ENCODE data around the gene PURB. TPM values are rescaled to one million over a fixed set of nuclear protein-coding genes. Genes with fewer than 3 reads are reported as not detected.
"Not testable (repeated sequence)": the region's sequence is repeated elsewhere in the genome, so short reads cannot be mapped to it uniquely, and the experiment has no call there.

Gene PURB
- total RNA-seq, 2 experiments from 2014 or later, result 17.0 to 17.4 TPM

DNA sequence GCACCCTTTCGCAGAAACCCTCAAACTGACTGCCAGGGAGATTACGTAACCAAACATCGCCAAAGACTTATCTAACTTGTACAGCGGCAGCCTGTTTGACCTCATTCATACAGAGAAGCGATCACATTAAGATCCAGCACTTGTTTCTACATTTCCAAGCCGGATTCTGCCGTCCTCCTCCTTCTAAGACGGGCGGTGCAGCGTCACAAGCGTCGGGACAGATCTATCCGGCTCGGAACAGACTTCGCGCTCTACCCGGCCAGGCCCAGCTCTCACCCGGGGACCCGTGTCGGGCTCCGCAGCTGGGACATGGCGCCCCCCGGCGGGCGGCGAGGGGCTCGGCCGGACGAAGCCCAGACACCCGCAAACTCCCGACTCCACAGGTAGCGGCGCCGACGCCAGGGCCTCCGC, 37.8 kb downstream of the PURB start:
- Histone ChIP-seq H3K9me3 (ENCODE audit: control insufficient read depth in 1 of 2, insufficient read depth in 1 of 2, low read length in 2 of 2) (no peaks in the 10 kb centered on the region), H3K27ac (ENCODE audit: low read depth in 1 of 2, low read length in 2 of 2) (peak overlapping the region; percentile 91 to 99), H3K4me3 (ENCODE audit: low read length) (peak overlapping the region; percentile 71), H3K4me1 (ENCODE audit: insufficient read depth, low read length) (peaks cover 17% of the 10 kb centered on the region), H3K36me3 (ENCODE audit: insufficient read depth, low read length) (peaks cover 2% of the 10 kb centered on the region), H3K27me3 (ENCODE audit: control insufficient read depth in 1 of 2, insufficient read depth in 2 of 2, low read length in 2 of 2) (no peaks in the 10 kb centered on the region)
- ChIA-PET POLR2A (interaction anchor here (0.6 to 5.6 kb wide), 31 partner anchors 9 to 590 kb away, joined by 3 to 87 read pairs (median 8); partner anchors contain the start of genes CCM2, DDX56, NUDCD3 and OGDH), CTCF (interaction anchor here (0.7 to 3.8 kb wide), 14 partner anchors 10 to 289 kb away, joined by 3 to 26 read pairs (median 3); partner anchors contain the start of genes PURB and TBRG4)
- intact Hi-C loops (cut with DNase I, micrococcal nuclease), result loop anchor here (1.0 to 10.0 kb wide), 11 partner anchors 35 to 363 kb away; partner anchors contain the start of genes CCM2 (in 1 of the 2), OGDH (in 1 of the 2), PPIA (in 1 of the 2) and TBRG4 (in 1 of the 2)
- TF ChIP-seq CTCF (IDR thresholded peaks at IDR 0.05), result peak; percentile 68
- peaks cover 4% of the 10 kb centered on the region for H3K27me3 Mint-ChIP-seq
- peaks cover 43% of the 10 kb centered on the region for H3K4me1 Mint-ChIP-seq (ENCODE audit: low read depth)
- no peaks in the 10 kb centered on the region for H3K9me3 Mint-ChIP-seq
- peak overlapping the region; percentile 87 for H3K4me3 Mint-ChIP-seq
- peak overlapping the region; percentile 95 for H3K27ac Mint-ChIP-seq
- peak; percentile 54 for ATAC-seq (ENCODE audit: poor library complexity)
- peaks cover 35% of the 10 kb centered on the region for H3K36me3 Mint-ChIP-seq (ENCODE audit: low read depth)
- DNase-seq, result peak; percentile 75 to 94 (median 84)

DNA sequence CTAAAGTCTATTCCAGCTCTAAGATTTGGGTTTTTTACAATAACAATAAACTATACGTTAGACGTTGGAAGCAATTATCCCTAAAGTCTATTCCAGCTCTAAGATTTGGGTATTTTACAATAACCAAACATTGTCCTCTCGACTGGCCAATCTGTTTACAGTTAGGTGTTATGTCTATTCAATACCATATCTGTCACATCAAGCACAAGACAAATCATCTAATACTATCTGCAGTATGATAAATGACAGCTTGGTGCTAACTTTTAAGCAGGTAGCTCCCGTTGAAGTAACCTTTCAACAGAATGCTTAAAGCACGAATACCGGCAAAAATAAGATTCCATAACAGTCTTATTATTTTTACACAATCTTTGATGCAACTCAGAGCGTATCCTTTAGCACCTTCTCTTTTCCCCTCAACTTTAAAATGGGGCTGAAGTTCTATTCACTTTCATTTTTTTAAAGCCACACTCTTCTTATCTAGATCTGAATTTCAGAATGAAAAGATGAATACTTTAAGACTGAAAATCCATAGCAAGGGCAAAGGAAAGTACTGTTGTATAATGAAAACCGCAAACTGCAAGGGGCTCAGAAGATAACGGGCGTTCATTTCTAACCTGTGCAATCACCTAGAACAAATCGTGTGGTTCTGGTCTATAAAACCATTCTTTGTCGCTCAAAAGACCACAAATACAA, 38.4 kb downstream of the PURB start:
- Histone ChIP-seq H3K4me3 (ENCODE audit: low read length) (peak overlapping the region; percentile 71), H3K36me3 (ENCODE audit: insufficient read depth, low read length) (peaks cover 7% of the 10 kb centered on the region), H3K9me3 (ENCODE audit: control insufficient read depth in 1 of 2, insufficient read depth in 1 of 2, low read length in 2 of 2) (no peaks in the 10 kb centered on the region), H3K4me1 (ENCODE audit: insufficient read depth, low read length) (peaks cover 17% of the 10 kb centered on the region), H3K27me3 (ENCODE audit: control insufficient read depth in 1 of 2, insufficient read depth in 2 of 2, low read length in 2 of 2) (no peaks in the 10 kb centered on the region), H3K27ac (ENCODE audit: low read depth in 1 of 2, low read length in 2 of 2) (peak overlapping the region; percentile 91 to 99)
- ChIA-PET CTCF (interaction anchor here (0.7 to 3.8 kb wide), 15 partner anchors 10 to 290 kb away, joined by 3 to 26 read pairs (median 3); partner anchors contain the start of genes PURB and TBRG4), POLR2A (interaction anchor here (0.6 to 5.6 kb wide), 38 partner anchors 8 to 589 kb away, joined by 3 to 87 read pairs (median 6); partner anchors contain the start of genes CCM2, DDX56, NUDCD3 and OGDH)
- Mint-ChIP-seq H3K36me3 (ENCODE audit: low read depth) (peaks cover 41% of the 10 kb centered on the region), H3K9me3 (no peaks in the 10 kb centered on the region), H3K4me3 (peak overlapping the region; percentile 87), H3K4me1 (ENCODE audit: low read depth) (peaks cover 48% of the 10 kb centered on the region), H3K27ac (peak overlapping the region; percentile 95), H3K27me3 (peaks cover 4% of the 10 kb centered on the region)
- no peak for TF ChIP-seq CTCF (IDR thresholded peaks at IDR 0.05)
- no peak for ATAC-seq (ENCODE audit: poor library complexity)
- intact Hi-C loops (cut with DNase I, micrococcal nuclease), result loop anchor here (1.0 to 10.0 kb wide), 11 partner anchors 35 to 362 kb away; partner anchors contain the start of genes CCM2 (in 1 of the 2), OGDH (in 1 of the 2), PPIA (in 1 of the 2) and TBRG4 (in 1 of the 2)
- DNase-seq, result no peak

DNA sequence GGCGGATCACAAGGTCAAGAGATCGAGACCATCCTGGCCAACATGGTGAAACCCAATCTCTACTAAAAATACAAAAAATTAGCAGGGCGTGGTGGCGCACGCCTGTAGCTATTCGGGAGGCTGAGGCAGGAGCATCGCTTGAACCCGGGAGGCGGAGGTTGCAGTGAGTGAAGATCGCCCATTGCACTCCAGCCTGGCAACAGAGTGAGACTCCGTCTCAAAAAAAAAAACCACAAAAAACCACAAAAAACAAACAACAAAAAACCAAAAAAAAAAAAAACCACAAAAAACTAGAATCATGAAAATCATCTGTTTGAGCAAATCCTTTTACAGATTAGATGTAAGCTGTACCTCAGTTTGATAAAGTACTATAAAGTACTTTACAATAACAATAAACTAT, 38.9 kb downstream of the PURB start:
- peaks cover 13% of the 10 kb centered on the region for H3K36me3 ChIP-seq (ENCODE audit: insufficient read depth, low read length)
- POLR2A ChIA-PET, result interaction anchor here (0.6 to 5.6 kb wide), 26 partner anchors 8 to 723 kb away, joined by 3 to 87 read pairs (median 5); partner anchors contain the start of genes DDX56, NUDCD3, OGDH and POLD2
- peaks cover 17% of the 10 kb centered on the region for H3K4me1 ChIP-seq (ENCODE audit: insufficient read depth, low read length)
- not testable (repeated sequence) for H3K9me3 ChIP-seq (ENCODE audit: control insufficient read depth in 1 of 2, insufficient read depth in 1 of 2, low read length in 2 of 2); ATAC-seq (ENCODE audit: poor library complexity); H3K27me3 Mint-ChIP-seq; H3K27me3 ChIP-seq (ENCODE audit: control insufficient read depth in 1 of 2, insufficient read depth in 2 of 2, low read length in 2 of 2); H3K9me3 Mint-ChIP-seq
- H3K4me3 ChIP-seq (ENCODE audit: low read length), result peak overlapping the region; percentile 71
- Mint-ChIP-seq H3K27ac (peak overlapping the region; percentile 95), H3K4me1 (ENCODE audit: low read depth) (peaks cover 53% of the 10 kb centered on the region), H3K4me3 (peak overlapping the region; percentile 87), H3K36me3 (ENCODE audit: low read depth) (peaks cover 46% of the 10 kb centered on the region)
- peak in 9 of 14 experiments; percentile 15 to 63 (median 25) for DNase-seq
- CTCF ChIA-PET, result interaction anchor here (0.7 to 3.8 kb wide), 5 partner anchors 11 to 366 kb away, joined by 3 to 26 read pairs (median 4); no protein-coding TSS in a partner anchor
- intact Hi-C loops (cut with DNase I, micrococcal nuclease), result loop anchor here (2.0 to 10.0 kb wide), 7 partner anchors 34 to 362 kb away; partner anchors contain the start of genes CCM2 (in 1 of the 2), PPIA (in 1 of the 2) and TBRG4 (in 1 of the 2)
- peak overlapping the region; percentile 91 to 99 for H3K27ac ChIP-seq (ENCODE audit: low read depth in 1 of 2, low read length in 2 of 2)
